Astrocyte of the spinal cord (primary cell): Measurements from ENCODE around the gene GALNT12.

Experiments used
- DNase-seq: peaks from one replicate; pipeline ENCODE4 v3.0.0; 2011; ENCODE audit warnings: low read depth, low spot score
- H3K4me3 ChIP-seq: 2 replicates; pipeline ENCODE4 v1.5.1; 2011; ENCODE audit warnings: low read depth, mild to moderate bottlenecking, low read length, moderate library complexity
- CTCF ChIP-seq: IDR thresholded peaks from 2 replicates; pipeline ENCODE4 v1.5.1; 2012; ENCODE audit warnings: low read depth, mild to moderate bottlenecking, low read length, inconsistent platforms
- in situ Hi-C: cut with HindIII; loops from 2 replicates; pipeline ENCODE4 v1.10.0; 2017; ENCODE audit warnings: low sequenced_read_pairs

Gene GALNT12

GRCh38 chr9:98886691-98887229 is 79.3 kb downstream of the GALNT12 start:
- no peak for TF ChIP-seq CTCF
- no peak for DNase-seq
- H3K4me3 ChIP-seq, result no peak overlapping the region
- in situ Hi-C loops, result no loop called here

- no peak for DNase-seq
- in situ Hi-C loops, result no loop called here
- TF ChIP-seq CTCF, result no peak
Observed at GRCh38 chr9:98887918-98888510, 80.5 kb downstream of the GALNT12 start.

GRCh38 chr9:98888801-98889421 is 81.4 kb downstream of the GALNT12 start:
- H3K4me3 ChIP-seq, result no peak overlapping the region
- no peak for DNase-seq
- no peak for TF ChIP-seq CTCF
- in situ Hi-C loops, result no loop called here

More at GRCh38 chr9:98887918-98888510, 80.5 kb downstream of the GALNT12 start:
- no peak overlapping the region for H3K4me3 ChIP-seq

- in situ Hi-C loops, result no loop called here
- DNase-seq, result no peak
Observed at GRCh38 chr9:98890256-98890655, 82.8 kb downstream of the GALNT12 start.

GRCh38 chr9:98892288-98892687 is 84.8 kb downstream of the GALNT12 start:
- DNase-seq, result peak; percentile 18
- in situ Hi-C loops, result no loop called here
- no peak for TF ChIP-seq CTCF
- H3K4me3 ChIP-seq, result no peak overlapping the region

More at GRCh38 chr9:98890256-98890655, 82.8 kb downstream of the GALNT12 start:
- no peak for TF ChIP-seq CTCF
- no peak overlapping the region for H3K4me3 ChIP-seq

GRCh38 chr9:98892690-98893089 is 85.2 kb downstream of the GALNT12 start:
- no peak overlapping the region for H3K4me3 ChIP-seq
- no peak for TF ChIP-seq CTCF
- DNase-seq, result no peak
- in situ Hi-C loops, result no loop called here
